Endothelial cell of umbilical vein (primary cell): ENCODE results near the gene KLHL17. TPM values are rescaled to one million over a fixed set of nuclear protein-coding genes. Genes with fewer than 3 reads are reported as not detected.

Experiments used
- BruUV-seq: library from RNA; stranded (reverse); fragments of 400-500 nt; replicated peaks from 2 replicates; lab custom pipeline; 2021; lab: Mats Ljungman, UMichigan
- CTCF ChIA-PET: fragments of 300-600, 350-600 bp; sonication (Branson Sonifier 250); formaldehyde crosslinking; loops from one replicate; lab custom pipeline; 2021; ENCODE audit warnings: antibody characterized with exemption, inconsistent platforms; lab: Charles Lee
- POLR2A ChIA-PET: fragments of 300-600, 350-600 bp; sonication (Branson Sonifier 250); formaldehyde crosslinking; loops from one replicate; lab custom pipeline; 2021; ENCODE audit warnings: antibody characterized with exemption, inconsistent platforms; lab: Charles Lee
- DNase-seq: peaks from one replicate; pipeline ENCODE4 v3.0.0-alpha.2; 2011; ENCODE audit warnings: low read depth, low spot score
- FAIRE-seq: peaks from 2 replicates; lab custom pipeline; 2011; peaks lifted over from hg19 to GRCh38; lab: Jason Lieb, UNC
- H2AFZ ChIP-seq: 2 replicates; pipeline ENCODE4 v1.6.0; 2012; ENCODE audit warnings: low read depth, low read length, control low read depth, inconsistent platforms
- H3K27ac ChIP-seq: 2 replicates; pipeline ENCODE4 v1.5.1; 2011; ENCODE audit warnings: low read depth, mild to moderate bottlenecking, control low read depth, low read length, moderate library complexity; ENCODE audit not compliant: insufficient read depth
- H3K27me3 ChIP-seq, 2 experiments: 2 replicates each; pipeline versions ENCODE4 v1.6.0 to v1.6.1; 2011; ENCODE audit warnings: low read length in 2 of 2, mixed read lengths in 1 of 2; ENCODE audit not compliant: control insufficient read depth in 2 of 2, insufficient read depth in 2 of 2
- H3K36me3 ChIP-seq, 2 experiments: 2 replicates in 1 of 2; 3 replicates in 1 of 2; pipeline ENCODE4 v1.5.1; 2011; ENCODE audit warnings: low read length in 2 of 2, mild to moderate bottlenecking in 1 of 2, moderate library complexity in 1 of 2; ENCODE audit not compliant: control insufficient read depth in 2 of 2, insufficient read depth in 2 of 2; ENCODE audit errors: extremely low read depth in 1 of 2
- H3K4me1 ChIP-seq: 3 replicates; pipeline ENCODE4 v1.5.1; 2011; ENCODE audit warnings: mild to moderate bottlenecking, low read length; ENCODE audit not compliant: control insufficient read depth, insufficient read depth; ENCODE audit errors: extremely low read depth
- H3K4me2 ChIP-seq: 2 replicates; pipeline ENCODE4 v1.6.1; 2011; ENCODE audit warnings: low read length, control low read depth, mixed read lengths; ENCODE audit not compliant: insufficient read depth
- H3K4me3 ChIP-seq, 3 experiments: fragments of 200-600 bp in 1 of 3; sonication (generic), shearing (Covaris generic) in 1 of 3; replicated peaks in 1 of 3; 2 replicates each; pipeline ENCODE4 v1.5.1; 2011 to 2016; ENCODE audit warnings: control low read depth in 3 of 3, low read length in 3 of 3, mild to moderate bottlenecking in 2 of 3, inconsistent platforms in 1 of 3, low read depth in 1 of 3, moderate library complexity in 1 of 3; ENCODE audit not compliant: insufficient read depth in 1 of 3
- H3K79me2 ChIP-seq: 2 replicates; pipeline ENCODE4 v1.6.0; 2012; ENCODE audit warnings: low read length, inconsistent platforms; ENCODE audit not compliant: control insufficient read depth, insufficient read depth
- H3K9ac ChIP-seq: replicated peaks from 2 replicates; pipeline ENCODE3; 2011; ENCODE audit warnings: low read length, control low read depth; ENCODE audit not compliant: insufficient read depth; ENCODE audit errors: extremely low read depth
- H3K9me1 ChIP-seq: replicated peaks from 3 replicates; pipeline ENCODE4 v1.6.0; 2011; ENCODE audit warnings: mild to moderate bottlenecking, low read length; ENCODE audit not compliant: control insufficient read depth, insufficient read depth; ENCODE audit errors: extremely low read depth
- H3K9me3 ChIP-seq: replicated peaks from 2 replicates; pipeline ENCODE4 v1.5.1; 2012; ENCODE audit warnings: low read length, inconsistent platforms; ENCODE audit not compliant: control insufficient read depth, insufficient read depth
- H4K20me1 ChIP-seq: replicated peaks from 2 replicates; pipeline ENCODE3; 2011; ENCODE audit warnings: mild to moderate bottlenecking, low read length; ENCODE audit not compliant: control insufficient read depth, insufficient read depth; ENCODE audit errors: extremely low read depth
- CTCF ChIP-seq, 2 donors: IDR thresholded peaks; 1 replicate in 1 of 2; 2 replicates in 1 of 2; pipeline ENCODE4 v1.5.1; 2011; ENCODE audit warnings: low read length in 2 of 2, mild to moderate bottlenecking in 2 of 2, moderate library complexity in 2 of 2, control low read depth in 1 of 2, inconsistent platforms in 1 of 2, low read depth in 1 of 2; ENCODE audit not compliant: insufficient read depth in 1 of 2; ENCODE audit errors: extremely low read depth in 1 of 2
- EZH2 ChIP-seq: IDR thresholded peaks from 2 replicates; pipeline ENCODE4 v1.6.1; 2012; ENCODE audit warnings: borderline replicate concordance, low read depth, mild to moderate bottlenecking, moderate library complexity, low read length, inconsistent platforms; ENCODE audit not compliant: severe bottlenecking
- FOS ChIP-seq: IDR thresholded peaks from 2 replicates; pipeline ENCODE4 v1.6.1; 2011; ENCODE audit warnings: mild to moderate bottlenecking, low read length, moderate library complexity, borderline replicate concordance; ENCODE audit not compliant: insufficient read depth
- GATA2 ChIP-seq: IDR thresholded peaks from 2 replicates; pipeline ENCODE4 v1.7.0; 2011; ENCODE audit warnings: low read depth, mild to moderate bottlenecking, moderate library complexity, mixed read lengths, low read length; ENCODE audit not compliant: insufficient read length, insufficient read depth
- JUN ChIP-seq: IDR thresholded peaks from 2 replicates; pipeline ENCODE4 v1.6.1; 2011; ENCODE audit warnings: borderline replicate concordance, low read depth; ENCODE audit not compliant: insufficient read length, insufficient read depth
- MYC ChIP-seq: IDR thresholded peaks from one replicate; pipeline ENCODE4 v1.6.1; 2011; ENCODE audit warnings: mild to moderate bottlenecking, low read depth, low read length
- POLR2A ChIP-seq: IDR thresholded peaks from 2 replicates; pipeline ENCODE4 v1.6.1; 2012; ENCODE audit warnings: low read depth, mild to moderate bottlenecking, control low read depth, low read length
- POLR2AphosphoS5 ChIP-seq: IDR thresholded peaks from 2 replicates; pipeline ENCODE4 v1.6.1; 2012; ENCODE audit warnings: low read depth, mild to moderate bottlenecking, control low read depth, low read length, moderate library complexity; ENCODE audit not compliant: insufficient read depth
- dilution Hi-C: fragments of 300-500 bp; cut with MboI; formaldehyde crosslinking; loops from one replicate; pipeline ENCODE4 v1.15.0; 2019; ENCODE audit warnings: low sequenced_read_pairs; ENCODE audit not compliant: extremely low pct_ligation_motif_present
- intact Hi-C: fragments of 100-400 bp; cut with micrococcal nuclease; formaldehyde crosslinking; loops from one replicate; pipeline ENCODE4 v1.10.0; 2022
- polyA plus RNA-seq, 4 experiments: library from polyadenylated mRNA; depleted of rRNA in 3 of 4; stranded (reverse) in 3 of 4; unstranded in 1 of 4; fragments of >200 nt; gene quantifications; 2 replicates each; pipeline versions ENCODE4 v1.2.1 to v1.2.3, GENCODE V29; 2011 to 2012; ENCODE audit warnings: missing spikeins in 1 of 4
- total RNA-seq: library from RNA; stranded (reverse); gene quantifications from 2 replicates; pipeline ENCODE4 v1.2.3, GENCODE V29; 2021
- TF ChIP-seq, protein P1 (sequence below): IDR thresholded peaks from 2 replicates; pipeline ENCODE4 v1.6.1; 2011; ENCODE audit not compliant: insufficient read depth, insufficient read length

Gene KLHL17
- total and polyA plus RNA-seq, 2 donors (not counting 3 experiments of a cell fraction or from before 2014, with no cell fraction given) = 27.0 to 30.1 TPM

GRCh38 chr1:914131-914890 is 46.1 kb upstream of the KLHL17 start:
- Histone ChIP-seq H3K4me2 (no peak overlapping the region), H3K9me3 (no peaks in the 10 kb centered on the region), H3K9ac (no peak overlapping the region), H4K20me1 (no peaks in the 10 kb centered on the region), H3K79me2 (no peaks in the 10 kb centered on the region), H3K36me3 (no peaks in the 10 kb centered on the region), H3K27me3 (peaks cover 3 to 10% of the 10 kb centered on the region in 2 experiments), H3K9me1 (no peaks in the 10 kb centered on the region), H3K4me3 (no peak overlapping the region), H3K4me1 (no peaks in the 10 kb centered on the region), H3K27ac (no peak overlapping the region), H2AFZ (no peak overlapping the region)
- TF ChIP-seq, protein P1, sequence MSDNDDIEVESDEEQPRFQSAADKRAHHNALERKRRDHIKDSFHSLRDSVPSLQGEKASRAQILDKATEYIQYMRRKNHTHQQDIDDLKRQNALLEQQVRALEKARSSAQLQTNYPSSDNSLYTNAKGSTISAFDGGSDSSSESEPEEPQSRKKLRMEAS = no peak
- TF ChIP-seq POLR2AphosphoS5 (no peak), CTCF (IDR thresholded peaks at IDR 0.05; ENCODE audit: extremely low read depth in 1 of 2, insufficient read depth in 1 of 2, low read depth in 1 of 2, low read length in 2 of 2) (no peak), FOS (no peak), GATA2 (no peak), POLR2A (no peak), EZH2 (no peak), MYC (no peak), JUN (no peak)
- CTCF ChIA-PET = no interaction called here
- intact Hi-C loops = no loop called here
- DNase-seq (no peak), FAIRE-seq (no peak)
- POLR2A ChIA-PET = interaction anchor here (0.7 kb wide), 1 partner anchor 18 kb away, joined by 3 read pairs; no protein-coding TSS in a partner anchor
- dilution Hi-C loops = no loop called here
- BruUV-seq = no TSS peak
